ENCODE measurements around the gene POGK.
"Not testable (repeated sequence)": the region's sequence is repeated elsewhere in the genome, so short reads cannot be mapped to it uniquely, and the experiment has no call there.

POGK gene

GRCh38 chr1:166857995-166858394 is 18.7 kb downstream of the POGK start:
- DNase-seq (ENCODE audit: low read depth in 2 of 2), result no peak

DNA sequence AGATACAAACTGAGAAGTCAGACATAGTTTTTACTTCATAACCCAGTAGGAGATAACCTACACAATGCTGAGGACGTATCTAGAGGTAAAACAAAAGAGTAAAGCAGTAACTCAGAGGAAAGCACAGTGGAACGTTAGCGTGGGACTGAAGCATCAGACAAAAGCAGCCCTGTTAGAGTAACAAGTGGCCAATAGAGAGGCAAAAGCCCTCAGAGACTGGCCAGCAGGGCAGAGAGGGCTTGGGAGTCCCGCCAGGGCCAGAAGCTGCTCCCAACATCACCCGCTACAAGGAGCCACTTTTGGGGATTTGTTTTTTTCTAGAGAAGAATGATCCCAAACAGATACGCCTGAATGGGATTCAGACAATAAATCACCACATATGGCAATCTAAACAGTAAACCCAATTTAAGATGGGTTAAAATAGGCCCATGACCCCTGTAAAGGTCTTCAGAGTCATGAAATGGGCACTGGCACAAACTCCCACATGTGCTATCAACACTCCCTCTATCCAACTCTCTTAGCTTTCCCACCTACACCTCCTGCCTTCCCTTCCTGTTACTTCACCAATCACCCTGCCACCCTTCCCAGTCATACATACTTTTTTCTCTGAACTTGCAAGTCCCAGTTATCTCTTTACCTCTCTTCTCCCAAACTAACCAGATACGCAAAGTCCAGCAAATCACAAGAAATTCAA is 19.6 kb downstream of the POGK start:
- no peak for DNase-seq (ENCODE audit: low read depth in 2 of 2)

DNA sequence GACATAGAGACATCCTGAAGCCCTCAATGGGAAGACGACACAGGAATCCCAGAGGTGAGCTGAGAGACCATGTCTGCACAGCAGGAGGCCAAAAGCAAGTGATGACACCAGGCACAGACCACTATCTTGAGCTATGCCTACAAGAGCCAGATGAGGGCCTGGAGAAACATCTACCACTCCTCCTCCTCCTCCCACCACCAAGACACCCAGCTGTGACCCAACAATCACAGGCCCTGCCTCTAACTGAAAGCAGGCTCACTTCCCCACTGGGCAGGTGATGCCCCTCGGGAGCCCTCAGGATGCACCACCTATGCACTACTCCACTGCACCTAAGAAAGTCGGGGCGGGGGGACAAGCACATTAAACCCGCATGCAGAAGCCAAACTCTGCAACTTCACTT is 20.3 kb downstream of the POGK start:
- no peak for DNase-seq (ENCODE audit: low read depth in 2 of 2)

- no peak for DNase-seq (ENCODE audit: low read depth in 2 of 2)
Measured at GRCh38 chr1:166865926-166866325, 26.7 kb downstream of the POGK start.

- no peak for DNase-seq (ENCODE audit: low read depth in 2 of 2)
Measured at GRCh38 chr1:166868639-166869038, 29.4 kb downstream of the POGK start.

DNA sequence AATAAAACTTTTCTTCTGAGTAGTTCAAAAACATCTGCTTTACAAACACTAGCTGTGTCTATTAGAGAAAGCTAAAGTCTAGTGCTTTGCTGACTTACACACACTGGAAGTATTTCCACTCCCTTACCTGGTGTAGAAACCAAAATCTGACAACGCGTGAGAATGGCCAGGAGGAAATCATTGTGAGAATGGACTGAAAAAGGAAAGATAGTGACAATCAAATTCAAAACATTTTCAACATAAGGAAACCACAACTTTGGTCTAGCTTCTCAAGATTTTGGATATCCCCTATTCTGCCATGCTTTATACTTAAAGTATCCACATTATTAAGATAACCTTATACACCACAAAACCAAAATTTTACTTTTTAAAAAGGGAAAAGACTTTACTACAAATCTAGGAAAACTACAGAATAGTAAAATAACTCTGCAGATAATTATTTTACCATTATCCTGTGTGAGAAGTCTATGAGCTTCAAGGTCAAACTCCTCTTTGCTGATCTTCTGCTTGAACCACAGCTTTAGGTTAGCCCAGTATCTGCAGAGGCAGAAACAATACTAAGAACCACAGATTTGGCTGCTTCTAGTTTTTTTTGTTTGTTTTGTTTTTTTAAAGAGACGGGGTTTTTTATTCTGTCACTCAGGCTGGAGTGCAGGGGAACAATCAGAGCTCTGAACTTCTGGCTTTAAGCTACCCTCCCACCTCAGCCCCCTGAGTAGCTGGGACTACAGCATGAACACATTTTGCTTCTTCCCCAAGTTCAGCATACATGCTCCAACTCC is 30.2 kb downstream of the POGK start:
- DNase-seq (ENCODE audit: low read depth in 2 of 2), result no peak

- DNase-seq (ENCODE audit: low read depth in 2 of 2), result no peak
Measured at GRCh38 chr1:166870584-166870983, 31.3 kb downstream of the POGK start.

- no peak for DNase-seq (ENCODE audit: low read depth in 2 of 2)
Measured at GRCh38 chr1:166874464-166874863, 35.2 kb downstream of the POGK start.

- no peak for DNase-seq (ENCODE audit: low read depth in 2 of 2)
Measured at GRCh38 chr1:166875302-166875733, 36.0 kb downstream of the POGK start.

- peak; percentile 98 to 99 for DNase-seq (ENCODE audit: low read depth in 2 of 2)
Measured at GRCh38 chr1:166875734-166876539, 36.7 kb downstream of the POGK start, which contains the start of gene TADA1. TADA1 (minus strand) TSS chr1:166876264; CDS start chr1:166876233, 31 bp downstream.

DNA sequence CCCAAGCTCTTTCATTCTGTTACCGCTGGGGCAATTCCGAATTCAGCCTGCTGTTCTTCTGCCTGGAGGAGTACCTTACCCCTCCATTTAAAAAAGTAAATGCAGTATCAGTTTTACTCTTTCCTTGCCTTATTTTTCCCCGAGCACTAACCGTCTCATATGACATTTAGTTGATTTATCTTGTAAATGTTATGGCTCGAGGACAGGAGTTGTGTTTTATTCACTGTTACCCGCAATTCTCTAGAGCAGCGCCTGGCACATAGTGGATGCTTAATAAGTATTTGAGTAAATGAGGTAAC is 37.2 kb downstream of the POGK start:
- no peak for DNase-seq (ENCODE audit: low read depth in 2 of 2)

DNA sequence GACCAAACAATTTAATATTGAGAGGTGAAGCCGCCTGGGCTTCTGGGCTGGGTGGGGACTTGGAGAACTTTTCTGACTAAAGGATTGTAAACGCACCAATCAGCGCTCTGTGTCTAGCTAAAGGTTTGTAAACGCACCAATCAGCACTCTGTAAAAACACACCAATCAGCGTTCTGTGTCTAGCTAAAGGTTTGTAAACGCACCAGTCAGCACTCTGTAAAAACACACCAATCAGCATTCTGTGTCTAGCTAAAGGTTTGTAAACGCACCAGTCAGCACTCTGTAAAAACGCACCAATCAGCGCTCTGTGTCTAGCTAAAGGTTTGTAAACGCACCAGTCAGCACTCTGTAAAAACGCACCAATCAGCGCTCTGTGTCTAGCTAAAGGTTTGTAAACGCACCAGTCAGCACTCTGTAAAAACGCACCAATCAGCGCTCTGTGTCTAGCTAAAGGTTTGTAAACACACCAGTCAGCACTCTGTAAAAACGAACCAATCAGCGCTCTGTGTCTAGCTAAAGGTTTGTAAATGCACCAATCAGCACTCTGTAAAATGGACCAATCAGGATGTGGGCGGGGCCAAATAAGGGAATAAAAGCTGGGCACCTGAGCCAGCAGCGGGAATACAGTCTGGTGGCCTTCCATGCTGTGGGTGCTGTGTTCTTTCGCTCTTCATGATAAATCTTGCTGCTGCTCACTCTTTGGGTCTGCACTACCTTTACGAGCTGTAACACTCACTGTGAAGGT is 39.1 kb downstream of the POGK start:
- DNase-seq (ENCODE audit: low read depth in 2 of 2), result not testable (repeated sequence)

- no peak for DNase-seq (ENCODE audit: low read depth in 2 of 2)
Measured at GRCh38 chr1:166882893-166883292, 43.6 kb downstream of the POGK start.

DNA sequence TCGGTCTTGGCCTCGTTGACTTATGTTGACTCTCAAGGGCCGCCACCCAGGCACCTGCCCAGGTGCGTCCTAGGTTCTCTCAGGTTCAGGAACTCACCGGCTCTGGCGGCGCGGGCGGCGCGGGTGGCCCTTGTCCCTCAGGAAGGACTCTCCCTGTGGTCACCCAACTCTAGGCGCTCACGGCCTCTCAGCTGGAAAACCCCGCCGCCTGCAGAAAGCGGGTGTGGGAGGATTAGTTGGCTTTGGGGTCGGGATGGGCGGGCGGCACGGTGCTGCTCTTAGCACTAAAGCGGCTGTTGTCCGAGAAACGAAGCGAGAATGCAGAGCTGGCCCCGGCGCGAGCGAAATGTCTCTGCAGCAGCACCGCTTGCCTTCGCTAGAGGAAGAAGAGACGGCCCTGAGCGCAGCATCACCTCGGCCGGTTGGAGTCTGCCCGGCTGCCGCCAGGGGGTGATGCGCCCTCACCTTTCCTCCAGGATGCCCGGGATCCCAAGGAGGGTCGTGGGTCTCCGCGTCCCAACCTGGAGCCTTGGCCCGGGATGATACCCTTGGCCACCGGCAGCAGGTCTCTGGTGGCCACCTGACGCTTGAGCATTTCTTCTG is 44.9 kb downstream of the POGK start:
- no peak for DNase-seq (ENCODE audit: low read depth in 2 of 2)

- DNase-seq (ENCODE audit: low read depth in 2 of 2), result no peak
Measured at GRCh38 chr1:166884971-166885370, 45.7 kb downstream of the POGK start.

- no peak for DNase-seq (ENCODE audit: low read depth in 2 of 2)
Measured at GRCh38 chr1:166888373-166889111, 49.3 kb downstream of the POGK start.

DNA sequence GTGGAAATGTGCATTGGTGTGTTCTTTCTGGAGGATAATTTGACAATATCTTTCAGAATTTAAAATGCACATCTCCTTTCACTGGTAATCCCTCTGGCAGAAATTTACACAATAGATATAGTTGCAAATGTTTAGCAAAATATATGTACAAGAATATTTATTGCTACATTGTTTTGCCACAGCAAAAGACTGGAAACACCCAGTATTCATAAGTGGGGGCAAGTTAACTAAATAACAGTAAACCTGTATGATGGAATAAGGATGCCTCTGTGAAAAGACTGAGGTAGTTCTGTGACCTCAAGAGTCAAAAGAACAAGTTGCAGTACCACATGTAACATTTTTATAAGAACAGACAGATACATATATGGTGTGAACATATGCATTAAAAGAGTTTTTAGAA is 50.5 kb downstream of the POGK start:
- no peak for DNase-seq (ENCODE audit: low read depth in 2 of 2)

GRCh38 chr1:166895766-166896165 is 56.5 kb downstream of the POGK start:
- no peak for DNase-seq (ENCODE audit: low read depth in 2 of 2)

- no peak for DNase-seq (ENCODE audit: low read depth in 2 of 2)
Measured at GRCh38 chr1:166899769-166900168, 60.5 kb downstream of the POGK start.

- DNase-seq (ENCODE audit: low read depth in 2 of 2), result no peak
Measured at GRCh38 chr1:166900987-166901386, 61.7 kb downstream of the POGK start.

DNA sequence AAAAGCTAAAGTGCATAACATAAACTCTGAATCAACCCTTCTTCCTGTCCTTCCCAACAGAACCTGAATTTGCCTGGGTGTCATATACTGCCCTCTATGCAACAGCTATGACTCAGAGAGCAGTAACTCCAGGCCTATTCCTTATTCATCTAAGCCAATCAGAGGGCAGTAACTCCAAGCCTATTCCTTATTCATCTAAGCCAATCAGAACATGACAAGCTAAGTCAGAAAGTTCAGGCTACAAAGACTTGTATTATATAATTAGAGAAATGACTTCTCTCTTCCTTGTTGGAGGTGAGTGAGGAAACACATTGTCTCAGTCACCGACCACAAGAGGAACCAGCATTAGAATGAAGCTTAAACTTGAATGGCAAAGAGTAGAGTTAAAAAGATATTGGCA is 63.0 kb downstream of the POGK start:
- DNase-seq (ENCODE audit: low read depth in 2 of 2), result no peak
